ENCODE results near the gene IL1RAP. TPM values are rescaled to one million over a fixed set of nuclear protein-coding genes. Genes with fewer than 3 reads are reported as not detected.
A peak's percentile ranks its signal among the peaks of the same experiment; 100 is the strongest.

Gene IL1RAP
- total RNA-seq, 2 donors from 2014 or later, result 17.2 to 29.2 TPM

GRCh38 chr3:190541560-190541959, 27.7 kb downstream of the IL1RAP start:
- H3K4me3 Mint-ChIP-seq, result no peak overlapping the region

GRCh38 chr3:190542846-190543245, 29.0 kb downstream of the IL1RAP start:
- H3K36me3 Mint-ChIP-seq (ENCODE audit: low read depth), result no peaks in the 10 kb centered on the region
- no peaks in the 10 kb centered on the region for H3K9me3 Mint-ChIP-seq

More at GRCh38 chr3:190541560-190541959, 27.7 kb downstream of the IL1RAP start:
- Mint-ChIP-seq H3K9me3 (no peaks in the 10 kb centered on the region), H3K4me1 (peaks cover 10% of the 10 kb centered on the region), H3K27me3 (no peaks in the 10 kb centered on the region), H3K36me3 (ENCODE audit: low read depth) (no peaks in the 10 kb centered on the region), H3K27ac (no peak overlapping the region)
- ATAC-seq (replicated peaks), result no peak

GRCh38 chr3:190543671-190544070, 29.8 kb downstream of the IL1RAP start:
- Mint-ChIP-seq H3K27me3 (no peaks in the 10 kb centered on the region), H3K36me3 (ENCODE audit: low read depth) (no peaks in the 10 kb centered on the region), H3K4me1 (peaks cover 4% of the 10 kb centered on the region), H3K9me3 (no peaks in the 10 kb centered on the region), H3K4me3 (no peak overlapping the region), H3K27ac (no peak overlapping the region)
- no peak for ATAC-seq (replicated peaks)

More at GRCh38 chr3:190542846-190543245, 29.0 kb downstream of the IL1RAP start:
- Mint-ChIP-seq H3K27ac (no peak overlapping the region), H3K4me3 (no peak overlapping the region), H3K27me3 (no peaks in the 10 kb centered on the region), H3K4me1 (peaks cover 8% of the 10 kb centered on the region)
- no peak for ATAC-seq (replicated peaks)

- no peak overlapping the region for H3K4me3 Mint-ChIP-seq
Observed at GRCh38 chr3:190545191-190545590, 31.3 kb downstream of the IL1RAP start.

GRCh38 chr3:190546881-190547510, 33.1 kb downstream of the IL1RAP start:
- H3K9me3 Mint-ChIP-seq, result no peaks in the 10 kb centered on the region
- H3K4me1 Mint-ChIP-seq, result peaks cover 4% of the 10 kb centered on the region
- no peaks in the 10 kb centered on the region for H3K27me3 Mint-ChIP-seq
- no peak for ATAC-seq (replicated peaks)
- no peak overlapping the region for H3K27ac Mint-ChIP-seq
- no peak overlapping the region for H3K4me3 Mint-ChIP-seq
- no peaks in the 10 kb centered on the region for H3K36me3 Mint-ChIP-seq (ENCODE audit: low read depth)

More at GRCh38 chr3:190545191-190545590, 31.3 kb downstream of the IL1RAP start:
- H3K27ac Mint-ChIP-seq, result no peak overlapping the region
- peaks cover 4% of the 10 kb centered on the region for H3K4me1 Mint-ChIP-seq
- H3K36me3 Mint-ChIP-seq (ENCODE audit: low read depth), result no peaks in the 10 kb centered on the region
- no peaks in the 10 kb centered on the region for H3K27me3 Mint-ChIP-seq
- H3K9me3 Mint-ChIP-seq, result no peaks in the 10 kb centered on the region
- no peak for ATAC-seq (replicated peaks)

GRCh38 chr3:190548031-190548656, 34.3 kb downstream of the IL1RAP start:
- Mint-ChIP-seq H3K36me3 (ENCODE audit: low read depth) (no peaks in the 10 kb centered on the region), H3K27me3 (no peaks in the 10 kb centered on the region), H3K4me3 (no peak overlapping the region), H3K9me3 (no peaks in the 10 kb centered on the region), H3K27ac (no peak overlapping the region), H3K4me1 (peaks cover 4% of the 10 kb centered on the region)
- no peak for ATAC-seq (replicated peaks)

- no peaks in the 10 kb centered on the region for H3K9me3 Mint-ChIP-seq
Observed at GRCh38 chr3:190552021-190552420, 38.1 kb downstream of the IL1RAP start.

GRCh38 chr3:190552969-190553759, 39.3 kb downstream of the IL1RAP start:
- H3K27ac Mint-ChIP-seq, result no peak overlapping the region
- ATAC-seq (replicated peaks), result no peak
- peaks cover 8% of the 10 kb centered on the region for H3K4me1 Mint-ChIP-seq

More at GRCh38 chr3:190552021-190552420, 38.1 kb downstream of the IL1RAP start:
- ATAC-seq (replicated peaks), result no peak
- H3K4me1 Mint-ChIP-seq, result peaks cover 4% of the 10 kb centered on the region
- H3K27me3 Mint-ChIP-seq, result no peaks in the 10 kb centered on the region
- no peak overlapping the region for H3K27ac Mint-ChIP-seq
- no peak overlapping the region for H3K4me3 Mint-ChIP-seq
- H3K36me3 Mint-ChIP-seq (ENCODE audit: low read depth), result peaks cover 4% of the 10 kb centered on the region

GRCh38 chr3:190554197-190554596, 40.3 kb downstream of the IL1RAP start:
- Mint-ChIP-seq H3K27ac (no peak overlapping the region), H3K4me1 (peaks cover 8% of the 10 kb centered on the region), H3K27me3 (no peaks in the 10 kb centered on the region), H3K9me3 (no peaks in the 10 kb centered on the region), H3K4me3 (no peak overlapping the region), H3K36me3 (ENCODE audit: low read depth) (peaks cover 4% of the 10 kb centered on the region)
- ATAC-seq (replicated peaks), result no peak

More at GRCh38 chr3:190552969-190553759, 39.3 kb downstream of the IL1RAP start:
- no peaks in the 10 kb centered on the region for H3K27me3 Mint-ChIP-seq
- no peaks in the 10 kb centered on the region for H3K9me3 Mint-ChIP-seq
- no peak overlapping the region for H3K4me3 Mint-ChIP-seq
- peaks cover 4% of the 10 kb centered on the region for H3K36me3 Mint-ChIP-seq (ENCODE audit: low read depth)

GRCh38 chr3:190556351-190556750, 42.5 kb downstream of the IL1RAP start:
- Mint-ChIP-seq H3K36me3 (ENCODE audit: low read depth) (peaks cover 4% of the 10 kb centered on the region), H3K4me3 (no peak overlapping the region), H3K4me1 (peaks cover 13% of the 10 kb centered on the region), H3K27me3 (no peaks in the 10 kb centered on the region), H3K27ac (no peak overlapping the region), H3K9me3 (no peaks in the 10 kb centered on the region)
- ATAC-seq (replicated peaks), result no peak

- no peak for ATAC-seq (replicated peaks)
- no peaks in the 10 kb centered on the region for H3K9me3 Mint-ChIP-seq
- H3K27me3 Mint-ChIP-seq, result no peaks in the 10 kb centered on the region
- peaks cover 18% of the 10 kb centered on the region for H3K4me1 Mint-ChIP-seq
- no peak overlapping the region for H3K4me3 Mint-ChIP-seq
- no peak overlapping the region for H3K27ac Mint-ChIP-seq
- H3K36me3 Mint-ChIP-seq (ENCODE audit: low read depth), result peaks cover 4% of the 10 kb centered on the region
Observed at GRCh38 chr3:190557296-190557695, 43.4 kb downstream of the IL1RAP start.

GRCh38 chr3:190558316-190558715, 44.4 kb downstream of the IL1RAP start:
- Mint-ChIP-seq H3K36me3 (ENCODE audit: low read depth) (peaks cover 8% of the 10 kb centered on the region), H3K9me3 (no peaks in the 10 kb centered on the region), H3K4me1 (peaks cover 28% of the 10 kb centered on the region), H3K27ac (no peak overlapping the region), H3K27me3 (no peaks in the 10 kb centered on the region), H3K4me3 (no peak overlapping the region)
- ATAC-seq (replicated peaks), result peak; percentile 54

- H3K4me1 Mint-ChIP-seq, result peaks cover 33% of the 10 kb centered on the region
- H3K9me3 Mint-ChIP-seq, result no peaks in the 10 kb centered on the region
Observed at GRCh38 chr3:190558796-190559195, 44.9 kb downstream of the IL1RAP start.

GRCh38 chr3:190560013-190560895, 46.4 kb downstream of the IL1RAP start:
- peaks cover 32% of the 10 kb centered on the region for H3K4me1 Mint-ChIP-seq
- no peak overlapping the region for H3K4me3 Mint-ChIP-seq
- peaks cover 17% of the 10 kb centered on the region for H3K36me3 Mint-ChIP-seq (ENCODE audit: low read depth)
- no peak for ATAC-seq (replicated peaks)
- H3K9me3 Mint-ChIP-seq, result no peaks in the 10 kb centered on the region
- no peaks in the 10 kb centered on the region for H3K27me3 Mint-ChIP-seq
- H3K27ac Mint-ChIP-seq, result no peak overlapping the region

More at GRCh38 chr3:190558796-190559195, 44.9 kb downstream of the IL1RAP start:
- Mint-ChIP-seq H3K4me3 (no peak overlapping the region), H3K27me3 (no peaks in the 10 kb centered on the region), H3K27ac (no peak overlapping the region), H3K36me3 (ENCODE audit: low read depth) (peaks cover 12% of the 10 kb centered on the region)
- no peak for ATAC-seq (replicated peaks)

Data from activated T-helper 17 cell treated with anti-CD3 and anti-CD28 coated beads, Interleukin-2, amount 50 U/mL, for 72 hours (primary cell).